Activated CD4-positive, alpha-beta T cell treated with anti-CD3 and anti-CD28 coated beads for 48 hours (primary cell): Measurements from ENCODE around the gene FBXL19.

Source experiments
- DNase-seq: peaks from one replicate; pipeline ENCODE4 v3.0.0-alpha.2; 2020

FBXL19 gene

GRCh38 chr16:30990105-30990504 lies 66.7 kb downstream of the FBXL19 start:
- no peak for DNase-seq

DNA sequence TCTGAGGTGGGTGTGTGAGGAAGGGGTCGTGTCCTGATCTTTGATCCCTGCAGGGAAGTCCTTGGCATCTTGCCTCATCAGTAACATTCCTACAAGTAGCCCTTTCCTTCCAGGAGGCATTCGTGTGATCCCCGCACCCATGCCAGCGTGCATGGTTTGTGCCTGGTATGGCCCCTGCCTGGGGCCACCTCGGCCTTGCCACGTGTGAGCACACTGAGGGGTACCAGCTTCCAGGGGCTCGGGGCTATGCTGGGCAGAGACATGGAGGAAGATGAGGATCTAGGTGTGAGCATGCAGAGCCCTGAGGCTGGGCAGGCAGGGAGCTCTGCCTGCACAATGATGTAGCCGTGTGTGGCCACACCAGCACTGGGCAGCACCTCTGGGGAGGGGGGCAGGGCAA lies 67.7 kb downstream of the FBXL19 start:
- no peak for DNase-seq

GRCh38 chr16:30992276-30992780 lies 69.0 kb downstream of the FBXL19 start:
- DNase-seq, result no peak

- DNase-seq, result no peak
Observed at GRCh38 chr16:30992931-30993816, 69.8 kb downstream of the FBXL19 start.

- no peak for DNase-seq
Observed at GRCh38 chr16:30995927-30996323, 72.6 kb downstream of the FBXL19 start.

DNA sequence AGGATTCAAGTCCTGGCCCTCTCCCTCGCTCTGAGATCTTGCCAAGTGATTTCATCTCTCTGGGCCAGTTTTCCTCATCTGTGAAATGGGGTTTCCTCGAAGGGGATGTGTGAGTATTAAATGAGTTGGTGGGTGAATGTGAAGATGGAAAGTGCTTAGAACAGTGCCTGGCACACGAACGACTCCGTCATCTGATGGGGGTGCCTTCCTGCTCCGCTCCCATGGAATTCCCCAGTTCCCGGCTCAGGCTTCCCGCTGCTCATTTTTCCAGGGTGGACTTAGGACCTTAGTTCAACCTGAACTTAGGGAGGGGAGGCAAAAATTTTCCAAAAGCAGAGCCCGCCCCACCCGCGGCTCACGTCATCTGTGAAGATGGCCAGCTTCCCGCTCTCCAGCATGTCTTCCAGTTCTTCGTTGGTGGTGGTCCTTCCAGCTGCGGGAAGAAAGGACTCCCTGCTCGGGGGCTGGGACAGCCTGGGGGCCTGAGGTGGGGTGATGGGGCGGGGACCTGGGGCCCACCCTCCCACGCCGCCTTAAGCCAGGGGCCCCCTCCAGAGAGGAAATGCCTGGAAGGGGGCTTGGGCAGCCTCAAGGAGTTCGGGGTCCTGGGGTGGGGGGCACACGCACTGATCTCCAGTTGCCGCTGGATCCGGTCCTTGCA lies 73.1 kb downstream of the FBXL19 start:
- DNase-seq, result no peak

DNA sequence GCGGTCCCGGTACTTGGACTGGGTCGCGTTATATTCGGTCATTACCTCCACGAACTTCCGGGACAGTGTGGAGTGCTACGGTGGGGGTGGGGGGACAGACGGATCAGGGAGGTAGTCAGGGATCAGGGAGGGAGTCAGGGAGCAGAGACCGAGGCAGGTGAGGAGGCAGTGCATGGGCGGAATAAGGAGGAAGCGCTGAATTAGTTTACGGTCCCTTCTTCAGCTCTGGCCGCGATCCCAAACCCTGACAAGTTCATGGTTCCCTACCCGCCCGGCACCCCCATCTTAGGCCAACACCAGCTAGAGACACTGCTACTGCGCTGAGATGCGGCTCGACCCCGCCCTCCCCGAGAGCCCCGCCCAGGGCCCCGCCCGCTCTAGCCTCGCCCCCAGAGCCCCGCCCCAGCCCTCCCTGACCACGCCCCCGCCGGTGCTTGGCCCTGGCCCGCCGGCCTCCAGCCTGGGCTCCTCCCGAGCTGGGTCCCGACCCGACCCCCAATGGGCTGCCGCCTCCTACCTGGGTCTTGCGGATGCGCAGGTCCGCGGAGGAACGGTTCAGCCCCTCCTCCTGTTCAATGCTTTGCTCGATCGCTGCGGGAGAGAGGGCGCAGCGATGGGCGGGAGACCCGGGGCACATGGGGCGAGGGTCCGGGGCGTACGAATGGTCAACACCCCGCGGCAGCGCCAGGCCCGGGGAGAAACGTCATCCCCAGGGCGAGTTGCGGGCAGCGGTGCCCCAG lies 73.8 kb downstream of the FBXL19 start:
- peak; percentile 86 for DNase-seq

DNA sequence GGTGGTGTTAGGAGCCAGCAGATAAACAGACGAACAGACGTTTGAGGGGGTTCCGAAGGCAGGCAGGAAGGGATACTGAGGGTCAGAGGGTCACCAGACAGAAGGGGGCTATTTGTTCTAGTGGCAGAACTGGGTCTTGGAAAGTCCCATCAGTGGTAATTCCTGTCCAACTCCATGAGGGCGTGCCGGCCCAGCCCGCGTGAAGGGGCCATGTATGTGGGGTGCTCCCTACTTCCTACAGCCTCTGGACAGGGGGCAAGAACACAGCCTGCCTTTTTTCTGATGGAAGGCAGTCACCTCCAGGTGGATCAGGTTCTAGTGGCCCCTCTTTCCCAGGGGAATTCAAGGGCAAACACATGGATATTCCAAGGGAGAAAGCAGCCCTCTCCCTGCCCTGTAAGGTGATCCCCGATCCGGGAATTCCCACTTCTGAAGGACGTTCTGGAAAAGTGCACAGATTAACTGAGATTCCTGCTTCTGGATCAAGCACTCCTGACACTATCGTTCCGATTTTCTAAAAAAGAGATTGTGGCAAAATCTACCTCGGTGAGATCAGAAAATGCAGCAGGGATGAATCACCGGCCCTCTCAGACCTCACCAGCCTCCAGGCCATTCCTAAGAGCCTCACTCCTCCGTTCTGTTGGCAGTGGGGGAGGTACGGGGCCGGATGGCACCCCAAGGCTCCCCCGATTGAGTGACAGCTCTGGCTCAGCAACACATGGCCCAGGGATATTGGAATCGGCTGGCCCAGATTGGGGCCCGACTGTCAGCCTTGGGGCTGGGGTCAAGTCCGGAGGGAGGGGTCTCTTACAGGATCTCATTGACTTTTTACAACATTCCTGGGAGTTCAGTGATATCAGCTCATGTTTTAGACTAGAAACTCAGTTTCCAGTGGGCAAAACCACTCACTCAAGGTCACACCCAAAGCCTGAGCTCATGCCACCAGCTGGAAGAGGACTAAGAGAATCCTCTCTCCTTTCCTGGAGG lies 74.6 kb downstream of the FBXL19 start:
- no peak for DNase-seq
